Stromal cell of bone marrow (primary cell): ENCODE data around the gene TTC23.
"Not testable (repeated sequence)": the region's sequence is repeated elsewhere in the genome, so short reads cannot be mapped to it uniquely, and the experiment has no call there.

Experiments
- DNase-seq: peaks from one replicate; pipeline ENCODE4 v3.0.0-alpha.2; 2012; ENCODE audit warnings: low read depth

TTC23 gene

GRCh38 chr15:99120050-99120777, 129.2 kb downstream of the TTC23 start:
- DNase-seq, result no peak

- DNase-seq, result no peak
Observed at GRCh38 chr15:99118801-99119546, 130.4 kb downstream of the TTC23 start.

- DNase-seq, result no peak
Observed at GRCh38 chr15:99118258-99118632, 131.1 kb downstream of the TTC23 start.

GRCh38 chr15:99117563-99118257, 131.7 kb downstream of the TTC23 start:
- DNase-seq, result no peak

GRCh38 chr15:99117111-99117510, 132.3 kb downstream of the TTC23 start:
- no peak for DNase-seq

GRCh38 chr15:99115300-99116215, 133.8 kb downstream of the TTC23 start:
- DNase-seq, result no peak

GRCh38 chr15:99114511-99115299, 134.7 kb downstream of the TTC23 start:
- no peak for DNase-seq

GRCh38 chr15:99113547-99114271, 135.7 kb downstream of the TTC23 start:
- no peak for DNase-seq

- DNase-seq, result not testable (repeated sequence)
Observed at GRCh38 chr15:99111641-99112040, 137.7 kb downstream of the TTC23 start.

GRCh38 chr15:99110581-99111320, 138.6 kb downstream of the TTC23 start:
- peak; percentile 64 for DNase-seq

GRCh38 chr15:99110093-99110492, 139.3 kb downstream of the TTC23 start:
- DNase-seq, result no peak

- no peak for DNase-seq
Observed at GRCh38 chr15:99109555-99110021, 139.8 kb downstream of the TTC23 start.

GRCh38 chr15:99108993-99109392, 140.4 kb downstream of the TTC23 start:
- no peak for DNase-seq

- DNase-seq, result no peak
Observed at GRCh38 chr15:99106417-99107220, 142.8 kb downstream of the TTC23 start.

- peak; percentile 21 for DNase-seq
Observed at GRCh38 chr15:99105514-99106341, 143.7 kb downstream of the TTC23 start.

- peak; percentile 56 for DNase-seq
Observed at GRCh38 chr15:99104788-99105513, 144.4 kb downstream of the TTC23 start, which contains the start of gene SYNM. Gene SYNM (plus strand): TSS chr15:99105080. CDS start chr15:99105200, 120 bp downstream.

GRCh38 chr15:99103279-99103678, 146.1 kb downstream of the TTC23 start:
- DNase-seq, result no peak
